ENCODE data around the gene DOCK9.

Gene DOCK9

DNA sequence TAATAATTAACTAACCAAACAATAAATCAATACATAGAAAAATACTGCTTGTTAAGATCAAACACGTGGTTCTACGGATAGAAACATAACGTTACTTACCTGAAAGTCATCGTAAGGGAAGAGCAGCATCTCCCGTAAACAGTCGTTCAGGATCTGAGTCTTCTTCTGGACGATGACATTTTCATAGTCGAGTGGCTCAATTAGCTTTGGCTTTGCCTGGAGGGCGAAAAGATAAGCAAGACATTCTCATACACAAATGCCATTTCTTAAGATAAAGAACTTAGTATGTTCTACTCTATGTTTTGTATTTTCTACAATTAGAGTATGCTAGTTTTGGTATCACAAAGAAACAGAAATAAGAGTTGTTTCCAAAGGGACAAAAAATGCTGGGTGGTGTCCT, 22.5 kb downstream of the DOCK9 start:
- no peak for TF ChIP-seq CTCF (IDR thresholded peaks at IDR 0.05; ENCODE audit: insufficient read depth, low read depth, low read length, missing control alignments)
- no peak overlapping the region for H3K4me3 ChIP-seq (ENCODE audit: low read depth, low read length)
- DNase-seq (ENCODE audit: low read depth) = no peak

GRCh38 chr13:98954313-98954712, 23.6 kb downstream of the DOCK9 start:
- TF ChIP-seq CTCF (IDR thresholded peaks at IDR 0.05; ENCODE audit: insufficient read depth, low read depth, low read length, missing control alignments) = no peak
- no peak overlapping the region for H3K4me3 ChIP-seq (ENCODE audit: low read depth, low read length)
- DNase-seq (ENCODE audit: low read depth) = no peak

DNA sequence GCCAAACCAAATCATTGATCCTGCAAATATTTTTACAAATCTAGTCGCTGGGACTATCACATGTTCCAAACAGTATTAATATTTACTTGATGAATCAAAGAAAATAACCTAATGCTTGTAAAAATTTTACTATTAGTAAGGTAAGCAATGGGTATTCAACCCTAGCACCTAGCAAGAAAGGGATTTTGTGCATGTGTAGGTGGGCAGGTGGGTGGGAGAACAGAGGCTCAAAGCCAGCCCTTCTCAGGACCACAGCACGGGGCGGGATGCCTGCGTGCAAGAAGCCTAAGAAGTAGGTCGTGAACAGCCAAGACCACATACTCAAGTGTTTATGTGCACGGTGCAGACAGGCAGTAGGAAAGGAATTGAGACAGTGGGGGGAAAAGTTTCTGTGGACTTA, 26.6 kb downstream of the DOCK9 start:
- H3K4me3 ChIP-seq (ENCODE audit: low read depth, low read length) = no peak overlapping the region
- no peak for TF ChIP-seq CTCF (IDR thresholded peaks at IDR 0.05; ENCODE audit: insufficient read depth, low read depth, low read length, missing control alignments)
- DNase-seq (ENCODE audit: low read depth) = no peak

GRCh38 chr13:98950705-98951104, 27.2 kb downstream of the DOCK9 start:
- H3K4me3 ChIP-seq (ENCODE audit: low read depth, low read length) = no peak overlapping the region
- no peak for DNase-seq (ENCODE audit: low read depth)
- TF ChIP-seq CTCF (IDR thresholded peaks at IDR 0.05; ENCODE audit: insufficient read depth, low read depth, low read length, missing control alignments) = no peak

DNA sequence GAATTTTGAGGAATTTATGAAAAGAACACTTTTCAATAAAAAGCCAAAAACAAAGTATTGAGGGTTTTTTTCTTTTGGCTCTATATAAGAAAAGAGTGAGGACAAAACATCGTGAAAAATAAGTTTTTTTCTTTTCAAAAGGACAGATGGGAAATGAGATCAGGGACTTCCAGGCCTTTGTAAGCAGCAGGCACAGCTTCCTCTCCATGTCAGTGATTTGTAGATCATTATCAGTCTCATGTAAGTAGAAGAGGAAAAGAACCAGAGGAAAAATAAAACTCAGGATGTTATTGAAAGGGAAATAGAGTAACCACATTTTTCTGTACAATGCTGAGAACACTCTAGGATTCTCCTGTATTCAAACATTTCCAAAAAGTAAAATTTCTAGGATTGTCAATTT, 29.9 kb downstream of the DOCK9 start:
- H3K4me3 ChIP-seq (ENCODE audit: low read depth, low read length) = no peak overlapping the region
- no peak for DNase-seq (ENCODE audit: low read depth)
- TF ChIP-seq CTCF (IDR thresholded peaks at IDR 0.05; ENCODE audit: insufficient read depth, low read depth, low read length, missing control alignments) = no peak

GRCh38 chr13:98945863-98946605, 31.8 kb downstream of the DOCK9 start:
- no peak for TF ChIP-seq CTCF (IDR thresholded peaks at IDR 0.05; ENCODE audit: insufficient read depth, low read depth, low read length, missing control alignments)
- no peak overlapping the region for H3K4me3 ChIP-seq (ENCODE audit: low read depth, low read length)
- DNase-seq (ENCODE audit: low read depth) = no peak

DNA sequence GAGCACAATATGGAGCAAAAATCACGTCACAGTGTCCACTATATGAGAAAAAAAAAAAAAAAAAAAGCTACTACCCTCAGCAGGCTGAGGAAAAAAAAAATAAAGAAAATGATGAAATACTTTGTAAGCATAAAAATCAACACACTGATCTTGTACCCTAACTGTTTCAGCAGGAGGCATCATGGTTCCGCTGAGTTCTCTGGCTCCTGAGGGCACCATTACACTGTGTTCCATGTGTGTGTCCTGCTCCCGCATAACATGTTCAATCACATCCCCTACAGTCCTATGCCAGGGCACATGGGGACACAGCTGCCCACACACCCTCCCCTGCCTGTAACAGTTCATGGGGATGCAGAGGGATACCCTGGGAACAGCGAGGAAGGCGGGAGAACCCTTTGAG, 33.5 kb downstream of the DOCK9 start:
- no peak for DNase-seq (ENCODE audit: low read depth)
- H3K4me3 ChIP-seq (ENCODE audit: low read depth, low read length) = no peak overlapping the region
- no peak for TF ChIP-seq CTCF (IDR thresholded peaks at IDR 0.05; ENCODE audit: insufficient read depth, low read depth, low read length, missing control alignments)
